ENCODE data around the gene ADGRG1.

Gene ADGRG1

DNA sequence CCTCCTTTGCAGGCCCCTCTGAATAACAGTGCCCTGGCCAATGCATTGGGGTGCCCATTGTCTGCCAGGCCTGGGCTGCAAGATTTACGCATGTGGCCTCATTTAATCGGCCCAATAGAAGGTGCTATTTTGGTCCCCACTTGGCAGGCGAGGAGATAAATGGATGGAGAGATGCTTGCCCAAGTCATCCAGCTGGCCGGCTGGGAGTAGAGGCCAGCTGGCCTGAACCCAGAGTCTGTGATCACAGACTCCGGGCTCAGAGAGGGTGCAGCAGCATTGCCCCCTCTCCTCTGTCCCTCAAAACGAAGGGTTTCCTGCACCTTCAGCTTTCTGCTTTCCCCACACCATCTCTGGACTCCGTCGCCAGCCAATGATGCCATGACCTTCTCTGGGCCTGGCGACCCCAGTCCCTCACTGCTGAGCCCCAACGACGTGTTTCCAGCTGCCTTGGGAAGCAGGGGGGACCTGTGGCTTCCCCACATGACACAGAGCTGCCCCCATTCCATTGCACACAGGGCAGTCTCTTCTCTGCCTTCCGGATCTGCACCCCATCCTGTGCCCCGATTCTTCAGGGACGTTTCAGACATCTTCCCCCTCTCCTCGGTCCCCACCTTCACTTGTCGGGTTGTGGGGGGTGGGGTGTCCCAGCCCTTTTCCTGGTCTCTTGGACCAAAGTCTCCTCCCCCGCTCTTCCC is 3.5 kb upstream of the ADGRG1 start:
- TF ChIP-seq, protein P1, sequence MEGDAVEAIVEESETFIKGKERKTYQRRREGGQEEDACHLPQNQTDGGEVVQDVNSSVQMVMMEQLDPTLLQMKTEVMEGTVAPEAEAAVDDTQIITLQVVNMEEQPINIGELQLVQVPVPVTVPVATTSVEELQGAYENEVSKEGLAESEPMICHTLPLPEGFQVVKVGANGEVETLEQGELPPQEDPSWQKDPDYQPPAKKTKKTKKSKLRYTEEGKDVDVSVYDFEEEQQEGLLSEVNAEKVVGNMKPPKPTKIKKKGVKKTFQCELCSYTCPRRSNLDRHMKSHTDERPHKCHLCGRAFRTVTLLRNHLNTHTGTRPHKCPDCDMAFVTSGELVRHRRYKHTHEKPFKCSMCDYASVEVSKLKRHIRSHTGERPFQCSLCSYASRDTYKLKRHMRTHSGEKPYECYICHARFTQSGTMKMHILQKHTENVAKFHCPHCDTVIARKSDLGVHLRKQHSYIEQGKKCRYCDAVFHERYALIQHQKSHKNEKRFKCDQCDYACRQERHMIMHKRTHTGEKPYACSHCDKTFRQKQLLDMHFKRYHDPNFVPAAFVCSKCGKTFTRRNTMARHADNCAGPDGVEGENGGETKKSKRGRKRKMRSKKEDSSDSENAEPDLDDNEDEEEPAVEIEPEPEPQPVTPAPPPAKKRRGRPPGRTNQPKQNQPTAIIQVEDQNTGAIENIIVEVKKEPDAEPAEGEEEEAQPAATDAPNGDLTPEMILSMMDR (IDR thresholded peaks at IDR 0.05; ENCODE audit: low read depth, low read length, missing control alignments), result no peak
- DNase-seq (ENCODE audit: extremely low read depth, low read depth), result no peak
- no peak overlapping the region for H3K4me3 ChIP-seq (replicated peaks; ENCODE audit: low read depth, low read length)

DNA sequence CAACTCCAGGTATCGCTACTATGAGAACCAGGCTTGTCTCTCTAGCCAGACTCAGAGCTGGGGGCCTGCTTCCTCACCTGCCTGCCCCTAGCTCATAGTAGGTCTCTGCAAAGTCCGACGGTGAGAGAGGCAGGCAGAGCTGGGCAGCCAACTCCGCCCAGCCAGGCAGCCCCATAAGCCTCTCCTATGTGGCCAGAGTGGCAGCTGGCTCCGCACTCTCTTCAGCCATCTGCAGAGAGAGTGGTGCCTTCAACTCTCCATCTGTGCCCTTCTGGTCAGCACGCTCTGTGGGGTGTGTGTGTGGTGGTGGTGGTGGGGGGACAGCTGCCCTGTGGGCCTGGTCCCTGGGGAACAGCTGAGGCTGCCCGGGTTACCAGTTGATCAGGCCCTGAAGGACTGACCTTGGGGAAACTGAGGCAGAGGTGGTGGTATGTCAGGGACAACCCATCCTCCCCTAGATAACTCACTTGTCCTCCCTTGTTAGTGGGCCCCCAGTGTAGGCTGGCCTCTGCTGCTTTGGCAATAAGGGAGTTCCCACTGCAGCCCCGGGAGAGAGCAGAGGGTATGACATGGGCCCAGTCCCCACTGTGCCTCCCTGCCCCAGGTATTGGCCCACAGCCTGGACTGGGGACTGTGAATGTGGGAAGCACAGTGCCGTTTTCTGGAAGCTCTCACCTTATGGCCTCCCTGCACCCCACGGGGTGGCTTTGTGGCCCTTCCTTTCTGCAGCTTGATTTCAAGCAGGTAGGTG is 1.8 kb upstream of the ADGRG1 start:
- H3K4me3 ChIP-seq (replicated peaks; ENCODE audit: low read depth, low read length), result no peak overlapping the region
- no peak for DNase-seq (ENCODE audit: extremely low read depth, low read depth)
- TF ChIP-seq, protein P1 (IDR thresholded peaks at IDR 0.05; ENCODE audit: low read depth, low read length, missing control alignments), result no peak

DNA sequence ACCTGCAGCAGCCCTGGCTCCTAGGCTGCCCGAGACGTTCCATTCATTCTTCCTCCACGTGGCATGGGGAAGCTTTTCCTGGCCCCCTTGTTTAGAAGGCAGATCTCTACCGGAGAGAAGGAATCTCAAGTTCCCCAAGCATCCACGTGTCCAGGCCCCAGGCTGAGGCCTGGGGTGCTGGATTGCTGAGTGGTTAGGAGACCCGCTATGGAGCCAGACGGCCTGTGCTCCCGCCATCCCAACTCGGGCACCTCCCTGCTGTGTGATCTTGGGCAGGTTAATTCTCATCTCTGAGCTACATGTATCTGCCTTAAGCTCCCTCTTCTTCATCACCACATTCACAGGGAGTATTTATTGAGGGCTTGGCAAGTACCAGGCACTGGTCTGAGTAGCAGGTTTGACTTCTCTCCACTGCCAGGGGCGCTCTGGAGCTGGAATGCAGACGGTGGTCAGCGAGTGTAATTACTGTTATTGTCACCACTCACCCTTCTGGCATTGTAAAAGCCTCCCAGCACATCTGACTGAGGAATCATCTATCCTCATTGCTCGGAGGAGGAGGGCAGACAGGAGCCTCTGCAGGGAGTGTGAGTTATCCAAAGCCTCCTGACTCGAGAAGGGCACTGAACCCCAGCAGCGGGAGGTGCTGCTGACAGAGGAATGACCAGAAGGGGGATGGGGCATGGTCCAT is 1.1 kb upstream of the ADGRG1 start:
- H3K4me3 ChIP-seq (replicated peaks; ENCODE audit: low read depth, low read length), result no peak overlapping the region
- DNase-seq (ENCODE audit: extremely low read depth, low read depth), result peak; percentile 25
- TF ChIP-seq, protein P1 (IDR thresholded peaks at IDR 0.05; ENCODE audit: low read depth, low read length, missing control alignments), result peak; percentile 7

DNA sequence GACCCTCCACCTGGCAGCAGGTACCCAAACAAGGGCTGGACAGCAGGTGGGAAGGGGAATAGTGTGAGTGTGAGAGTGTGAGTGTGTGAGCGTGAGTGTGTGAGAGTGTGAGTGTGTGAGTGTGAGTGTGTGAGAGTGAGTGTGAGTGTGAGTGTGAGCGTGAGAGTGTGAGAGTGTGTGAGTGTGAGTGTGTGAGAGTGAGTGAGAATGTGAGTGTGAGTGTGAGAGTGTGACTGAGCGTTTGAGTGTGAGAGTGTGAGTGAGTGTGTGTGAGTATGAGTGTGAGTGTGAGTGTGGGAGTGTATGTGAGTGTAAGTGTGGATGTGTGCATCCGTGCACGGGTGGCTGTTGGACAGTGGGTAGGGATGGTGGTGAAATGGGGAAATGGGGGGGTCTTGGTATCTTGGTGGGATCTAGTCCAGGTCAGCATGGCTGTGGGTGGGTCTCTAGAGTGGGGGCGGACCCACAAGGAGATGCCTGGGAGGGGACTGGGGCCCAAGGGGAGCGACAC is 408 bp downstream of the ADGRG1 start:
- H3K4me3 ChIP-seq (replicated peaks; ENCODE audit: low read depth, low read length), result no peak overlapping the region

DNA sequence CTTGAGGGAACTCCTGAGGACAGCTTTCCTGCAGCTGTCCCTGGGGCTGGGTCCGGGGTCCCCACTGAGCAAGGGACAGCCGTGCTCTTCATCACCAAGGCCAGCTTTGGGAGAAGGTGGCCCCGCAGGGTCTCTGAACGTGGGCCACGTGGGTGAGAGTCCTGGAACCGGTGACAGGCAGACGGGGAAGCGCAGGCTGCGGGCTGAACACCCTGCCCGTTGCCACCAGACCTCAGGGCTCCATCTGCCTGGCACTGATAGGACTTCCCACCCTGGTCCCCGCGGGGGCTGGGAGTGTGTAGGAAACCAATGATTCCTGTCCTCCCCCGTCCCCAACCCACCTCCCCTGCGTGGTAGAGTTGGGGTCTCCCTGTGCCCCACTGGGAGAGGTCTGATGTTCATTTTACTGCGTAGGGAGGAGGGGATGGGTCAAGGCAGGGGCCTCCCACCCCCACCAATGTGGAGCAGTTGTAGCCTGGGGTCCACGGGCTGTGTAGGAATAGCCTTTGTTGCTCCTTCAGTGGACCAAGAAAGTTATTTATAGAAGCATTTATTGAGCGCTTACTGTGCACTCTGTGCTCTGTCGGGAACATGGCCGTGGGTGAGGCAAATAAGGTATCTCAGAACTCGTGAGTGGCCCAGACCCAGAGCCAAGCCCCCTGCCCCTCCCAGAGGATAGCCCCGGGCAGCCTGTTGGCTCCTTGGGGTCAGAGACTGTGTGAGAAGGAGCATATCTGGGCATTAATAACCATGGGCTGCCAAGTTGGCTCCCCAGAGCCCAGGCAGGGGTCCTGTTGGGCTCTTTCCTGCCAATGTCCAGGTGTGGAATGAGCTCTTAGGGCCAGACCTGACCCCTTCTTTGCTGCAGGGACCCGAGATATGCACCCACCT is 1.3 kb downstream of the ADGRG1 start:
- H3K4me3 ChIP-seq (replicated peaks; ENCODE audit: low read depth, low read length), result no peak overlapping the region
- DNase-seq (ENCODE audit: extremely low read depth, low read depth), result no peak
- TF ChIP-seq, protein P1 (IDR thresholded peaks at IDR 0.05; ENCODE audit: low read depth, low read length, missing control alignments), result no peak

More for the DNA sequence above, 408 bp downstream of the ADGRG1 start:
- DNase-seq (ENCODE audit: extremely low read depth, low read depth), result no peak
- TF ChIP-seq, protein P1 (IDR thresholded peaks at IDR 0.05; ENCODE audit: low read depth, low read length, missing control alignments), result no peak

DNA sequence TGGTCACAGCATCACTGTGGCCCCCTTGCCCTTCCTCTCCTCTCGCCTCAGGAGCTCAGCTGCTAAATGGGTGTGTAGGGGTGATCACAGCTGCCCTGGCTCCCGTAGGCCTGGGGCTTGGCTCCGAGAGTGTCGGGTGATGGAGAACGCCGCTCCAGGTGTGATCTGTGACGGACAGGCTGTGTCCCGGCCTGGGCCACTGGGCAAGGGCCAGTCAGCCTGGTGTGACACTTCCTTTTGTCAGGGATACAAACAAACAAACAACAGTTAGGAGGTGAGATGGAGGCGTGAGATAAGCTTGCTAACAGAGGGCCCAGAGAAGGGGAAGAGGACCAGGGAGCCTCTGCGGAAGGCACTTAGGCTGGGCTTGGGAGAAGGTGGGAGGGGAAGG is 2.0 kb downstream of the ADGRG1 start:
- H3K4me3 ChIP-seq (replicated peaks; ENCODE audit: low read depth, low read length), result no peak overlapping the region
- TF ChIP-seq, protein P1 (IDR thresholded peaks at IDR 0.05; ENCODE audit: low read depth, low read length, missing control alignments), result no peak
- DNase-seq (ENCODE audit: extremely low read depth, low read depth), result no peak
